SIG-M5 treated with dmso at 0.1 percent for 504 hours (cell line): ENCODE data around the gene DNM3.

Experiments used
- DNase-seq: peaks from one replicate; lab custom pipeline; 2025; ENCODE audit not compliant: unreplicated experiment; lab: John Stamatoyannopoulos, UW

Gene DNM3

GRCh38 chr1:171916315-171916771 is 75.0 kb downstream of the DNM3 start:
- no peak for DNase-seq

- DNase-seq, result no peak
Measured at GRCh38 chr1:171917331-171917730, 76.0 kb downstream of the DNM3 start.

GRCh38 chr1:171919891-171920887 is 78.9 kb downstream of the DNM3 start:
- no peak for DNase-seq

GRCh38 chr1:171922999-171923398 is 81.7 kb downstream of the DNM3 start:
- DNase-seq, result no peak

- no peak for DNase-seq
Measured at GRCh38 chr1:171929121-171929520, 87.8 kb downstream of the DNM3 start.

GRCh38 chr1:171931752-171932151 is 90.5 kb downstream of the DNM3 start:
- no peak for DNase-seq

- no peak for DNase-seq
Measured at GRCh38 chr1:171934664-171935063, 93.4 kb downstream of the DNM3 start.

GRCh38 chr1:171935086-171935485 is 93.8 kb downstream of the DNM3 start:
- no peak for DNase-seq

GRCh38 chr1:171935664-171936063 is 94.4 kb downstream of the DNM3 start:
- DNase-seq, result no peak

- DNase-seq, result no peak
Measured at GRCh38 chr1:171937938-171938337, 96.6 kb downstream of the DNM3 start.

- DNase-seq, result no peak
Measured at GRCh38 chr1:171939740-171940139, 98.4 kb downstream of the DNM3 start.

GRCh38 chr1:171940368-171940767 is 99.1 kb downstream of the DNM3 start:
- DNase-seq, result no peak

- no peak for DNase-seq
Measured at GRCh38 chr1:171941920-171942319, 100.6 kb downstream of the DNM3 start.

GRCh38 chr1:171943973-171944561 is 102.8 kb downstream of the DNM3 start:
- DNase-seq, result no peak

GRCh38 chr1:171948511-171948910 is 107.2 kb downstream of the DNM3 start:
- DNase-seq, result no peak

GRCh38 chr1:171949316-171949715 is 108.0 kb downstream of the DNM3 start:
- DNase-seq, result no peak

GRCh38 chr1:171953835-171954234 is 112.5 kb downstream of the DNM3 start:
- no peak for DNase-seq

- DNase-seq, result no peak
Measured at GRCh38 chr1:171954361-171954760, 113.1 kb downstream of the DNM3 start.

GRCh38 chr1:171961861-171962260 is 120.6 kb downstream of the DNM3 start:
- DNase-seq, result no peak

GRCh38 chr1:171963762-171964161 is 122.5 kb downstream of the DNM3 start:
- no peak for DNase-seq

- DNase-seq, result no peak
Measured at GRCh38 chr1:171965777-171966176, 124.5 kb downstream of the DNM3 start.
